ENCODE results near the gene REXO4. TPM values are rescaled to one million over a fixed set of nuclear protein-coding genes. Genes with fewer than 3 reads are reported as not detected.

REXO4 gene
- total RNA-seq, 1 donor = 12.5 TPM

DNA sequence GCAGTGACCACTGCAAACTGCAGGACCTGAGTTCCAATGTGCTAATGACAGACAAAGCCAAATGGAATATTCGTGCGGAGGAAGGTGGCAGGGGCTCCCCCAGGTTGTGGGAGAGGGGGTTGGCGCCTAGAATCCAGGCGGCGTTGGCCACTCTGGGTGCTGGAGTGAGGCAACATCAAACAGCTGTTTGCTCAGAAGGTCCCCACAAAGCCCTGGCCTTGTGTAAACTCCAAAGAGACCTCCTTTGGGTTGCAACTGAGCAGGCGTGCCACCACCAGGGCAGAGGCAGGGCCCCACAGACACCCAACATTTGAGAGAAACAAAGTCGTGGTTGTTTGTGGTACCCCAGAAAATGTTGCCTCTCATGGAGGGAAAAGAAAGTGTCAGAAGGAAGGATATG lies 27.1 kb downstream of the REXO4 start:
- no peak for DNase-seq (ENCODE audit: low read depth)
- H3K4me3 ChIP-seq (ENCODE audit: low read depth, low read length) = no peak overlapping the region
- TF ChIP-seq, protein P1, sequence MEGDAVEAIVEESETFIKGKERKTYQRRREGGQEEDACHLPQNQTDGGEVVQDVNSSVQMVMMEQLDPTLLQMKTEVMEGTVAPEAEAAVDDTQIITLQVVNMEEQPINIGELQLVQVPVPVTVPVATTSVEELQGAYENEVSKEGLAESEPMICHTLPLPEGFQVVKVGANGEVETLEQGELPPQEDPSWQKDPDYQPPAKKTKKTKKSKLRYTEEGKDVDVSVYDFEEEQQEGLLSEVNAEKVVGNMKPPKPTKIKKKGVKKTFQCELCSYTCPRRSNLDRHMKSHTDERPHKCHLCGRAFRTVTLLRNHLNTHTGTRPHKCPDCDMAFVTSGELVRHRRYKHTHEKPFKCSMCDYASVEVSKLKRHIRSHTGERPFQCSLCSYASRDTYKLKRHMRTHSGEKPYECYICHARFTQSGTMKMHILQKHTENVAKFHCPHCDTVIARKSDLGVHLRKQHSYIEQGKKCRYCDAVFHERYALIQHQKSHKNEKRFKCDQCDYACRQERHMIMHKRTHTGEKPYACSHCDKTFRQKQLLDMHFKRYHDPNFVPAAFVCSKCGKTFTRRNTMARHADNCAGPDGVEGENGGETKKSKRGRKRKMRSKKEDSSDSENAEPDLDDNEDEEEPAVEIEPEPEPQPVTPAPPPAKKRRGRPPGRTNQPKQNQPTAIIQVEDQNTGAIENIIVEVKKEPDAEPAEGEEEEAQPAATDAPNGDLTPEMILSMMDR (IDR thresholded peaks at IDR 0.05; ENCODE audit: insufficient read depth, low read depth, low read length) = no peak

DNA sequence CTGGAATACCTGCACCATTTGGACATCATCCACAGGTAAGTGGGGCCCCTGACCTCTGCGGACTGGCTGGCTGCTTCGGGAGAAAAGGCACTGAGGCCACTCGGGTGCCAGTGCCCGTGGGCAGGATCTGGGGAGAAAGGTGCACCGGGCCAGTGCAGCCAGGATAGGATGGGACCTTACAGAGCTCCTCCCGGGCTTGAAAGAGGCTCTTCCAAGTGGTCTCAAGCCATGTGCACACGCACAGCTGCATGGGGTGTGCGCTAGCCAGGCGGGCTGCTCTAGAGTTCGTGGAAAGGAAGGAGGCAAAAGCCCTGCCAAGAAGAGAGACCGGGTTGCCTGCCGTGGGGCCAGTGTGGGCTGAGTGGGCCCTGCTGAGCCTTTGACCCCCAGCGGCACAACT lies 28.2 kb downstream of the REXO4 start:
- H3K4me3 ChIP-seq (ENCODE audit: low read depth, low read length) = no peak overlapping the region
- TF ChIP-seq, protein P1 (IDR thresholded peaks at IDR 0.05; ENCODE audit: insufficient read depth, low read depth, low read length) = no peak
- DNase-seq (ENCODE audit: low read depth) = no peak

DNA sequence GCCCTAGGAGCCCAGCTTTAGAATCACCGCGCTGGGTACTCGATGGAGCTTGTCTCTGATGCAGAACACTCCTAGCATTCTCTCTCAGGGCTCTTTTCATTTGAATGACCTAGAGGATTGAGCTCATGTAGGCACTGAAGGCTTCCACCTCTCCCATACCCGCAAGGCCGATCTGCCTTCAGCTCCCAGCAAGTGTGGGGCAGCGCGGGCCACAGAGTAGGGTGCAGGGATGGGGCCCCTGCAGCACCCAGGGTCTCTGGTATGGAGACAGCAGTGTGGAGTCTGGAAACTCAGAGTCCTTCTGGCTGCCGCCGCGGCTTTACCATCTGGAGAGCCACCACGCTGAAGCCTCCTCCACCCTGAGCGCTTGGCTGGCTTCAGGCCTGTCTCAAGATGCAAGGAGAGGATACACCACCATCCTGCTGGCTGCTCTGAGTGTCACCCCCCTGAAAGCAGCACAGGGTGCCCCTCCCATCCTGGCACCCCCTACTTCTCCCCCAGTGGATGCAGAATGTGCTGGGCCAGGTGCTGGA lies 28.7 kb downstream of the REXO4 start:
- TF ChIP-seq, protein P1 (IDR thresholded peaks at IDR 0.05; ENCODE audit: insufficient read depth, low read depth, low read length) = no peak
- no peak overlapping the region for H3K4me3 ChIP-seq (ENCODE audit: low read depth, low read length)
- DNase-seq (ENCODE audit: low read depth) = no peak

DNA sequence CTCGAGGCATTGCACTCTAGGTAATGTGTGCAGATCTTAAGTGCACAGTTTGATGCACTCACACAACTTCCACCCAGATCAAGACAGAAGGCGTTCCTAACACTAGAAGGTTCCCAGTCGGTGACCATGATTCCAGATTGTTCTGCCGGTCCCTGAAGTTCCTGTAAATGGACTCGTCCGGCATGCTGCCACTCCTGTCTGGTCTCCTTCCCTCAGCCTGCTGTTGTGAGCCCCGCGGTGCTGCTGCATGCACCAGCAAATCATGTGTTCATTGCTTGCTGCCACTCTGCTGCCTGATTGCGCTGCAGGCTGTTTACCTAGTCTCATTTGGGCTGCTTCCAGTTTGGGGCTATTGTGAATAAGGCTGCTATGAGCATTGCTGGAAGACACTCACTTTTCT lies 30.1 kb downstream of the REXO4 start:
- H3K4me3 ChIP-seq (ENCODE audit: low read depth, low read length) = no peak overlapping the region
- DNase-seq (ENCODE audit: low read depth) = no peak
- TF ChIP-seq, protein P1 (IDR thresholded peaks at IDR 0.05; ENCODE audit: insufficient read depth, low read depth, low read length) = no peak

DNA sequence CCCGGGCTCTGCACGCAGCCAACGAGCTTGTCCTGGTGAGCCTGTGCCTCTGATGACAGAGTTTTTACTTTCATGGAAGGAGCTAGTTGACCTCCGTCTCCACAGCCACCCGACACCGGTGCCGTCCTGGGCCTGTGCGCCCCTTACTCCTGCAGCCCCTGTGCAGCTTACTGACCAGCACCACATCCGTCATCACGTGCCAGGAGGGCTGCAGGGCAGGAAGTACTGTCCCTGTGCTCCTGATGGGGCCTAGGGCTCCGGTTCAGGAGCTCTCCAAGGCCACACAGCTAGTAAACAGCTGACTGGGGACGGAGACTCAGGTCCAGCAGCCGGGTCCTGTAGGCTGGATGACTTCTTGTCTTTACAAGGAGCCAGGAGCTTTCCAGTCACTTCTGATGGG lies 31.5 kb downstream of the REXO4 start:
- DNase-seq (ENCODE audit: low read depth) = no peak
- H3K4me3 ChIP-seq (ENCODE audit: low read depth, low read length) = no peak overlapping the region
- TF ChIP-seq, protein P1 (IDR thresholded peaks at IDR 0.05; ENCODE audit: insufficient read depth, low read depth, low read length) = no peak

DNA sequence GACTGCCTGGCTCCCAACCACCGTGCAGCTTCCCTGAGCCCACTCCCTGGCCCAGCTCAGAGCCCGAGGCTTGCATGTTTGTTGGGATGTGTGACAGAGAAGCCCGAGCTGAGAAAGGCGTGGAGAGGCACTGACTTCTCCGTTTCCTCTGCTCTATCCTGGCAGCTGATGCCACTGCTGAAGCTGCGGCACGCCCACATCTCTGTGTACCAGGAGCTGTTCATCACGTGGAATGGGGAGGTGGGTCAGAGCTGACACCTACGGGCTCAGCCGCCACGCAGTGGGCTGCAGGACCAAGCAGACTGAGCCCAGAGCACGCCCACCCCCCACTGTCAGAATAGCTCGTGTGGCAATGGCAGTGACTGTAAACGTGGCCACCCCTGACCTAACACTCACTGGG lies 32.4 kb downstream of the REXO4 start:
- DNase-seq (ENCODE audit: low read depth) = no peak
- no peak overlapping the region for H3K4me3 ChIP-seq (ENCODE audit: low read depth, low read length)
- TF ChIP-seq, protein P1 (IDR thresholded peaks at IDR 0.05; ENCODE audit: insufficient read depth, low read depth, low read length) = no peak

DNA sequence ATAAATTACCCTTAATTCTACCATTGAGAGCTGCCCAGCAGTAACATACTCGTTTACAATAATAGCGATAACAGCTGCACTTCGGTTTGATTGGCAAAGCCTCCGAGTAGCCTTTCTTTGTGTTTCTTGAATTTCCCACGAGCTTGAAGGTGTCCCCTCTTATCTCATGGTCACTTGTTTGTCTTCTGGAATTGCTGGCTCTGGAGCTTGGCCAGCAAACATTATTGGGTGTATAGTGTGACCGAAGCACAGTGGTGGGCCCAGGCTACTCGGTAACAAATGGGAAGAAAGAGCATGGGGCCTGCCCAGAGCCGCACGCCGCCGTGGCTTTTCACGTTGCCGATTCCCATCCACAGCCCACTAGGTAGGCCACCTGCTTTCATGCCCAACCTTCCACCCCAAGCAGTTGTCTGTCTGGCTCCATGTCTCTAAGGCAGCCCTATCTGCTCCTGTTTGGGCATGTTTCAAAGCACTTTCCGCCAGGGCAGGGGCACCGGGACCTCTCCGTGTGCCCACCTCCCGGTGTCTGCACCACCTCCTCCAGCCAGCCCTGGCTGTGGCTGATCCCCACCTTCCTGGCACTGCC lies 33.0 kb downstream of the REXO4 start:
- H3K4me3 ChIP-seq (ENCODE audit: low read depth, low read length) = no peak overlapping the region
- DNase-seq (ENCODE audit: low read depth) = no peak
- TF ChIP-seq, protein P1 (IDR thresholded peaks at IDR 0.05; ENCODE audit: insufficient read depth, low read depth, low read length) = no peak

Data from fibroblast of villous mesenchyme (primary cell).